ENCODE data around the gene ABLIM2. TPM values are rescaled to one million over a fixed set of nuclear protein-coding genes. Genes with fewer than 3 reads are reported as not detected.

The ABLIM2 gene
- total RNA-seq, 1 experiment from 2014 or later = 6.1 TPM

GRCh38 chr4:8022767-8023695, 135.6 kb downstream of the ABLIM2 start (continued):
- TF ChIP-seq SIN3A (IDR thresholded peaks at IDR 0.05; ENCODE audit: low read depth) = no peak
- TF ChIP-seq, protein P1, sequence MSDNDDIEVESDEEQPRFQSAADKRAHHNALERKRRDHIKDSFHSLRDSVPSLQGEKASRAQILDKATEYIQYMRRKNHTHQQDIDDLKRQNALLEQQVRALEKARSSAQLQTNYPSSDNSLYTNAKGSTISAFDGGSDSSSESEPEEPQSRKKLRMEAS (IDR thresholded peaks at IDR 0.05) = no peak
- no peak for TF ChIP-seq ZBTB33 (IDR thresholded peaks at IDR 0.05; ENCODE audit: extremely low read depth, insufficient replicate concordance, low read length)

- no peak for DNase-seq (ENCODE audit: low read depth, low spot score)
Measured at GRCh38 chr4:8021796-8022195, 136.8 kb downstream of the ABLIM2 start.

More at GRCh38 chr4:8021796-8022195, 136.8 kb downstream of the ABLIM2 start:
- ChIA-PET POLR2A (no interaction called here), RAD21 (ENCODE audit: low non-redundant PET in 1 of 2, low total read pairs in 2 of 2, uncharacterized antibody in 2 of 2, unreplicated experiment in 2 of 2) (no interaction called here), CTCF (no interaction called here)
- H3K27me3 ChIP-seq (ENCODE audit: insufficient read depth, low read length) = no peaks in the 10 kb centered on the region
- H3K4me3 ChIP-seq (replicated peaks in 1 of 2; ENCODE audit: low read depth in 1 of 2, low read length in 2 of 2) = no peak overlapping the region
- peaks cover 0 to 26% of the 10 kb centered on the region in 2 experiments; a peak in 2 of 4 replicates for H3K4me1 ChIP-seq (ENCODE audit: control insufficient read depth in 1 of 2, insufficient read depth in 2 of 2, low read length in 2 of 2)
- no peaks in the 10 kb centered on the region for H3K79me2 ChIP-seq (ENCODE audit: insufficient read depth, low read length)
- BruUV-seq (replicated peaks) = no TSS peak
- H3K9me3 ChIP-seq (ENCODE audit: control insufficient read depth in 1 of 2, insufficient read depth in 1 of 2, low read depth in 1 of 2, low read length in 2 of 2) = no peaks in the 10 kb centered on the region
- intact Hi-C loops (cut with micrococcal nuclease) = no loop called here
- H3K9ac ChIP-seq (ENCODE audit: low read length) = no peak overlapping the region
- no peaks in the 10 kb centered on the region for H3K36me3 ChIP-seq (ENCODE audit: control insufficient read depth in 1 of 2, insufficient read depth in 2 of 2, low read length in 2 of 2)
- ATAC-seq = peak; percentile 39; the same call in 1 of the 2 replicates
- H3K9me2 ChIP-seq (ENCODE audit: insufficient read depth) = no peaks in the 10 kb centered on the region
- TF ChIP-seq RAD21 (IDR thresholded peaks at IDR 0.05; ENCODE audit: low read depth) (peak; percentile 40; the same call in 1 of the 2 replicates), SIN3A (IDR thresholded peaks at IDR 0.05; ENCODE audit: low read depth) (no peak), ZNF274 (IDR thresholded peaks at IDR 0.05; ENCODE audit: low read depth, low read length) (no peak), CTCF (IDR thresholded peaks at IDR 0.05 in 2 of 3, conservative IDR thresholded peaks at IDR 0.05 in 1 of 3; ENCODE audit: borderline replicate concordance in 1 of 3, insufficient read depth in 1 of 3, low read depth in 2 of 3, low read length in 2 of 3) (peak in 2 of 3 experiments; percentile 28 to 29; a peak in 2 of 6 replicates), POLR2A (IDR thresholded peaks at IDR 0.05; ENCODE audit: borderline replicate concordance, extremely low read depth, insufficient read depth, insufficient read length) (no peak), EGR1 (IDR thresholded peaks at IDR 0.05; ENCODE audit: low read depth) (no peak)
- no peak overlapping the region for H3K4me2 ChIP-seq (ENCODE audit: low read length)
- H4K20me1 ChIP-seq (ENCODE audit: insufficient read depth) = no peaks in the 10 kb centered on the region
- no peak overlapping the region for H2AFZ ChIP-seq (ENCODE audit: low read depth, low read length, poor library complexity, severe bottlenecking)
- no peak overlapping the region for H3K27ac ChIP-seq (ENCODE audit: low read depth, low read length)
